Stomach (tissue), 9 donors: ENCODE results near the gene NAV1. TPM values are rescaled to one million over a fixed set of nuclear protein-coding genes. Genes with fewer than 3 reads are reported as not detected.

ENCODE experiments used
- DNase-seq, 2 donors: peaks; one replicate each; pipeline versions ENCODE4 v3.0.0 to v3.0.0-alpha.2; 2013 to 2019
- H3K27ac ChIP-seq, 5 donors: fragments of 200-600 bp in 4 of 5; sonication (generic) in 4 of 5; one replicate each; pipeline ENCODE4 v1.5.1; 2013 to 2019; ENCODE audit warnings: mild to moderate bottlenecking in 1 of 5, moderate library complexity in 1 of 5
- H3K27me3 ChIP-seq, 3 donors: fragments of 200-600 bp; sonication (generic); one replicate each; pipeline ENCODE4 v1.5.1; 2017 to 2019; ENCODE audit warnings: mixed run types in 1 of 3
- H3K36me3 ChIP-seq, 4 donors: fragments of 200-600 bp; sonication (generic); 1 replicate in 3 of 4; 2 replicates in 1 of 4; pipeline ENCODE4 v1.5.1; 2016 to 2019
- H3K4me1 ChIP-seq, 4 donors: fragments of 200-600 bp; sonication (generic); one replicate each; pipeline ENCODE4 v1.5.1; 2016 to 2019
- H3K4me3 ChIP-seq, 4 donors: fragments of 200-600 bp; sonication (generic) in 3 of 4; one replicate each; pipeline ENCODE4 v1.5.1; 2016 to 2019; ENCODE audit warnings: mild to moderate bottlenecking in 1 of 4
- H3K9me3 ChIP-seq, 4 donors: fragments of 200-600 bp; sonication (generic); one replicate each; pipeline ENCODE4 v1.5.1; 2016 to 2019
- CTCF ChIP-seq, 7 experiments: fragments of 450-650 bp in 4 of 7; fragments of 200-600 bp in 3 of 7; sonication (generic) in 3 of 7; IDR thresholded peaks; one replicate each; pipeline ENCODE4 v1.5.1; 2016 to 2019; ENCODE audit warnings: antibody characterized with exemption in 7 of 7, control low read depth in 2 of 7, mild to moderate bottlenecking in 1 of 7
- EP300 ChIP-seq: sonication (generic); formaldehyde crosslinking; IDR thresholded peaks from one replicate; pipeline ENCODE4 v1.6.1; 2017; ENCODE audit warnings: antibody characterized with exemption
- POLR2A ChIP-seq, 4 donors: fragments of 450-650 bp; IDR thresholded peaks; one replicate each; pipeline ENCODE4 v1.6.1; 2016; ENCODE audit warnings: antibody characterized with exemption in 4 of 4, control low read depth in 2 of 4, mild to moderate bottlenecking in 1 of 4, moderate library complexity in 1 of 4
- POLR2AphosphoS5 ChIP-seq, 3 donors: sonication (generic); formaldehyde crosslinking; IDR thresholded peaks; one replicate each; pipeline ENCODE4 v1.6.1; 2016; ENCODE audit warnings: antibody characterized with exemption in 3 of 3
- WGBS, 5 donors: extraction: QIAGEN DNeasy Blood & Tissue Kit in 3 of 5; methylation state at CpG; one replicate each; pipeline versions ENCODE4 v1.1.5 to v1.1.7; 2013 to 2018; 5-methylcytosine and 5-hydroxymethylcytosine counted together
- intact Hi-C: fragments of 100-400 bp; cut with DNase I; formaldehyde crosslinking; loops from one replicate; pipeline ENCODE4 v1.15.1; 2023; ENCODE audit warnings: low total_unique reads
- polyA plus RNA-seq, 3 donors: library from polyadenylated mRNA; stranded (reverse); fragments of 200-250 nt; gene quantifications; one replicate each; pipeline ENCODE4 v1.2.3, GENCODE V29; 2013
- total RNA-seq, 5 donors: library from RNA; depleted of rRNA; stranded (reverse); fragments of >200 nt; gene quantifications; one replicate each; pipeline versions ENCODE4 v1.1.0 to v1.2.3, GENCODE V29; 2014 to 2016
- donor health status: healthy with polysubstance abuse.
- donor health status: Bipolar disorder and iron deficiency.
- donor health status: healthy.

The NAV1 gene
- total and polyA plus RNA-seq, 8 donors = 3.0 to 33.0 (median 11.9) TPM

GRCh38 chr1:201584471-201585092 lies 45.7 kb downstream of the NAV1 start:
- TF ChIP-seq EP300 (no peak), POLR2AphosphoS5 (IDR thresholded peaks at IDR 0.05) (peak in 2 of 3 donors; percentile 44 to 61), CTCF (IDR thresholded peaks at IDR 0.05) (no peak)
- peaks cover 8 to 31% (median 21%) of the 10 kb centered on the region in 4 donors for H3K4me1 ChIP-seq
- no peaks in the 10 kb centered on the region for H3K27me3 ChIP-seq
- H3K27ac ChIP-seq = peak overlapping the region; percentile 18 to 70 (median 56)
- intact Hi-C loops = no loop called here
- DNase-seq = peak in 1 of 2 donors; percentile 80
- H3K4me3 ChIP-seq = no peak overlapping the region
- no peaks in the 10 kb centered on the region for H3K36me3 ChIP-seq
- no peaks in the 10 kb centered on the region for H3K9me3 ChIP-seq
- WGBS, 5 donors = 65 to 74% (median 73%) methylated on average over 6 of the region's 6 CpGs

DNA sequence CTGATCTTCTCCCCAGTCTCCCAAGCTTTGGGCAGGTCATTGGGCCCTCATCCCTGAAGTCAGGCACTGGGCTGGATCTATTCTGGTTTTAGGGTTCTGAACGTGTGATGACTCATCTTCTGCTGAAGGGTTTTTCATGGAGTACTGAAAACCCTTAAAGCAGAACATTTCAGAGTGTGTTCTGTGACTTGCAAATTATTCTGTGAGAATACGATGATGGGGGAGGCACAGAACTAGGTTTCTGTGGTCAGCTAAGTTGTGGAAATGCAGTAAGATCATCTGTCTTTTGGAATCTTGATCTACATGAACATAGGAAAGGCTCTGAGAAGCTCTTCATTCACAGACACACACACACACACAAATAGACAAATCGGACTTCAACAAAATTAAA lies 46.2 kb downstream of the NAV1 start:
- Histone ChIP-seq H3K9me3 (no peaks in the 10 kb centered on the region), H3K36me3 (no peaks in the 10 kb centered on the region), H3K4me3 (no peak overlapping the region), H3K27ac (peak overlapping the region; percentile 18 to 70 (median 56)), H3K4me1 (peaks cover 8 to 31% (median 21%) of the 10 kb centered on the region in 4 donors), H3K27me3 (no peaks in the 10 kb centered on the region)
- DNase-seq = no peak
- intact Hi-C loops = no loop called here
- 55 to 75% (median 70%) methylated on average over 3 of the region's 3 CpGs for WGBS, 5 donors
- TF ChIP-seq CTCF (IDR thresholded peaks at IDR 0.05) (no peak), POLR2A (IDR thresholded peaks at IDR 0.05) (no peak), EP300 (no peak), POLR2AphosphoS5 (IDR thresholded peaks at IDR 0.05) (no peak)

DNA sequence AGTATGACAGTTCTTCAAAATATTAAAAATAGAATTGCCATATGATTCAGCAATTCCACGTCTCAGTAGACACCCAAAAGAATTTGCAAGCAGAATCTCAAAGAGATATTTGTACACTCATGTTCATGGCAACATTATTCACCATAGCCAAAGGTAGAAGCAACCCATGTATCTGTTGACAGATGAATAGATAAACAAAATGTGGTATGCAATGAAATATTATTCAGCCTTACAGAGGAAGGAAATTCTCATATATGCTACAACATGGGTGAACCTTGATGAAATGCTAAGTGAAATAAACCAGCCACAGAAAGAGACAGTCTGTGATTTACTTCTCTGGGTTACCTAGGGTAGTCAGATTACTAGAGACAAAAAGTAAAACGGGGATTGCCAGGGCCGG lies 47.0 kb downstream of the NAV1 start:
- H3K36me3 ChIP-seq = no peaks in the 10 kb centered on the region
- no peaks in the 10 kb centered on the region for H3K27me3 ChIP-seq
- WGBS, 5 donors = 69 to 81% (median 74%) methylated on average over 3 of the region's 3 CpGs
- DNase-seq = no peak
- TF ChIP-seq POLR2A (IDR thresholded peaks at IDR 0.05) = no peak
- no peak for TF ChIP-seq CTCF (IDR thresholded peaks at IDR 0.05)
- no peak for TF ChIP-seq EP300
- TF ChIP-seq POLR2AphosphoS5 (IDR thresholded peaks at IDR 0.05) = no peak
- intact Hi-C loops = no loop called here
- H3K4me3 ChIP-seq = no peak overlapping the region
- peaks cover 8 to 31% (median 21%) of the 10 kb centered on the region in 4 donors for H3K4me1 ChIP-seq
- H3K9me3 ChIP-seq = no peaks in the 10 kb centered on the region
- H3K27ac ChIP-seq = no peak overlapping the region

DNA sequence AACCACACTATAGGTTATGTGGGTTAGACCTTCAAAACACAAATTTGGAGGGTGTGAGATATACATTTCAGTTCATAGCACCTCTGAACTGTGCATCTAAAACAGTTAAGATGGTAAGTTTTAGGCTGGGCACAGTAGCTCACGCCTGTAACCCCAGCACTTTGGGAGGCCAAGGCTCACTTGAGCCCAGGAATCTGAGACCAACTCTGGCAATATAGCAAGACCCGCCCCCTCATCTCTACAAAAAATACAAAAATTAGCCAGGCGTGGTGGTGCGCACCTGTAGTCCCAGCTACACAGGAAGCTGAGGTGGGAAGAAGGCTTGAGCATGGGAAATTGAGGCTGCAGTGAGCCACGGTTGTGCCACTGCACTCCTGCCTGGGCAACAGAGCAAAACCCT lies 47.9 kb downstream of the NAV1 start:
- 82 to 91% (median 90%) methylated on average over 5 of the region's 5 CpGs for WGBS, 5 donors
- no peak overlapping the region for H3K4me3 ChIP-seq
- no peak overlapping the region for H3K27ac ChIP-seq
- H3K36me3 ChIP-seq = no peaks in the 10 kb centered on the region
- no peak for TF ChIP-seq POLR2AphosphoS5 (IDR thresholded peaks at IDR 0.05)
- no peak for TF ChIP-seq EP300
- TF ChIP-seq POLR2A (IDR thresholded peaks at IDR 0.05) = no peak
- TF ChIP-seq CTCF (IDR thresholded peaks at IDR 0.05) = no peak
- no peak for DNase-seq
- intact Hi-C loops = no loop called here
- H3K9me3 ChIP-seq = no peaks in the 10 kb centered on the region
- H3K4me1 ChIP-seq = peaks cover 8 to 31% (median 21%) of the 10 kb centered on the region in 4 donors
- no peaks in the 10 kb centered on the region for H3K27me3 ChIP-seq
